Stimulated activated naive CD4-positive, alpha-beta T cell (primary cell): ENCODE results near the gene PRKCA.
"Not testable (repeated sequence)": the region's sequence is repeated elsewhere in the genome, so short reads cannot be mapped to it uniquely, and the experiment has no call there.

ENCODE experiments used
- DNase-seq, 6 experiments: peaks; one replicate each; lab custom pipeline; 2025; lab: John Stamatoyannopoulos, UW

PRKCA gene

DNA sequence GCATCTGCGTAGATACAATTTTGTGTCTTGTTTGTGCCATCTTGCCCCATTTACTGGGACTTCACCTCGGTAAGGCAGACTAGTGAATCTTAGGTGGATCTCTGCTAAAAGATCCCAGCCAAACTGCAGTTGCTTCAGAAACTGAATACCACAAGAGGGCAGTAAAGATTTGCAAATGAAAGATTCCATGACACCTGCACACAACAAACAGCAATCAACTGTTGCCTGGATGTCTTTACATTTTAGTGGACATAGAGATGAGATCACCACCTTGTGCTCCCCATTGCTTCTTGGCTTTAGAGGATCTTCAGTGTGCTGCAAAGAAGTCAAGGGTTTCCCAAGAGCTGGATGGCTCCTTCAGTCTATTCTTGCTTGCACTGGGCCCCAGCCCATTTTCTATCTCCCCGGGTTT, 413.3 kb downstream of the PRKCA start:
- peak in 3 of 6 experiments; percentile 22 to 38 (median 27) for DNase-seq

DNA sequence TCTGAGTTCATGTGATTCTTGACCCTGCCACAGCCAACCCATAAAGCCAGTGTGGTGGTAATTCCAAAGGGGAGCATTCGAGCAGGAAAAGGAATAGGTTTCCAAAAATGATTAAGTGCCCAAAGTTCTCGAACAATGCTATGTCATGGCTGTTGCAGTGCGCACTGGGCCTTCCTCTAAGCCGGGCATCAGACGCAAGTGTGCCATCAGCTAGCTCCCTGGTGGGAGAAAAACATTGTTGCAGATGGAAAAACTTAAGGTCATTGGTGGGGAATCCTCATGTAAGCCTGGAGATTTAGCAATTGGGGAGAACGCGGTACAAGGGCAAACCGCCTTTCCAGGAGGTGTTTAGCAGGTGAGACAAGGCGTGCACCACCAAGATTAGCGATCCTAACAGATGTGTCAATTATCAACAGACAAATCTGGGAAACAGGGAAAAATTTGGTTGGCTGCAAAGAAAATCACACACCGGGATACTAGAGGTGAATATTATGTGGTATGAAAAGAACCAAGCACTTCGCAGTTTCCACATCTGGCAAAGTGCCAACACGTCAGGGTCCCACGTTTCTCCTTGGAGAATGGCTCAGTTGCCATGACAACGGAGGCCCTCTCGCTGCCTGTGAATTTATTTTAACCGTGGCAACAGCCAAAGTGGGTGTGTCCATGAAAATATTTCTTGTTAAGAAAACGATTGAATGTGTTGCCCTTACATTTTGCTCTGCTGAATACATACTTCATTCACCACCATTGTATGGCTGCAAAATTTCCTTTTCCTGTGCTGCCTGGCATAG, 414.0 kb downstream of the PRKCA start:
- no peak for DNase-seq

DNA sequence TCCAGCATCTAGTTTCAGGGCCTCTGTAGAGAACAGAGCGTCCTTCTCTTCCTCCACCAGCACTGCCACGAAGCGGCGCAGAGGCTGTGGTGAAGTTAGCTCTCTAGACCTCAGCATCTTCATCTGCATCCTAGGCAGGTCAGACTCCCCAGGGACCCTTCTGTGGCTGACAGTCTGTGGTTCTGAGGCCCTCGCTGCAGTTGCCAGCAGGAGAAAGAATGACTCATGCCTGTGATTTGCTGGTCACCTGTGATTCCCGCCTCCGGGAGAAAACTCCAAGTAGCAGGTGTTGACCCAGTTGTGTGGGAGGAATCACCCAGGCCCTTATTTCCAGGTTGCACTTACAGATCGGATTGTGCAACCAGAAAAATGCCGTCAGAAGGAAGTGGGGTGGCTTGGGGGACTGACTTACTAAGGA, 415.2 kb downstream of the PRKCA start:
- DNase-seq: no peak

DNA sequence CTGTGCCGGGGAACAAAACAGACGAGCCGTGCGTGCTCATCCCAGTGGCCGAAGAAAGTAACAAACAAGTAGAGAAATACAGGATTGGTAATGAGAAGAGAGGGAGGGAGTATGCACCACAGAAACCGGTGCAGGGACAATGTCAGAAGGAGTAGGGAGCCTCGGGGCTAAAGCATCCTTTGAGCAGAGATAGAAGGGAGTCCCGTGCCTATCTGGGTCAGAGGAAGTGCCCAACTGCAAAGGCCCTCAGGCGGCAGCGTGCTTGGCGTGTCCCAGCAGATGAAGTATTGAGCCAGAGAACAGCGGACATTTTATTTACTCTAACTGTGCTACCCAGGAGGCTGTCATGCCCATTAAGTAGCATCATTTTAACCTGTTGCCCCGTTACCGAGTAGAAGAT, 417.6 kb downstream of the PRKCA start:
- no peak for DNase-seq

DNA sequence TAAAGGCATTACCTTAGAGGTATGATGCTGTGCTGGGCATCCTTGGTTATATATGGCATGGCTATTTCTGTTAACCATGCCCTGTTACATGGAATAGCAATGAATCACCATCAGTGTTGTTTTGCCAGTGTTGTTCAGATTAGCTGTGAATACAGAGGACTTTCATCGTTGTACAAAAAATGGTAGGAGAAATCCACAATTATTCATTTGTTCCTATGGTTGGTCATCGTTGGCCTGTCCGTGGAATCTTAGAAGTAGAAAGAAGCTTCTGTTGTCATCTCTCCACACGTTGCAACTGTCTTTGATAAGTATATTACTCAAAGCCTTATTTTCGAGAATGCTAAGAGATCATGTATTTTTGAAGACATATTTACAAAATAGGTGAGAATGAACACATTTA, 418.2 kb downstream of the PRKCA start:
- DNase-seq: no peak

DNA sequence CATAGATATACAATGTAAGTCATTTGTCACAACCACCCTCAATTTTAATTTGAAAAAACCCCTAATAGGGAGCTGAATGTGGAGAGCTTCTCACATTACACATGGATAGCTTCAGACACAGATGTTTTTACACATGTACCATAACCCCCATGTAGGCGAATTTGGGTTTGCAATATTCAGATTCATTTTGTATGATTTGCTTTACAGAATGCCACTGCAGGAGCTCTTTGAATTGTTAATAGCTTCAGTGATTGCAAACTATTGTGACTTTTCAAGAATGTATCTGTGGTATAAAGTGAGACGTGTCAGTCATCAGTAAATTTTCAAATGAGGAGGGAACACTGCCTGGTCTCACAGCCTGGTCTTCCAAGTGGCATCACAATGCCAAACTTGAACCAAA, 419.9 kb downstream of the PRKCA start:
- DNase-seq: no peak

DNA sequence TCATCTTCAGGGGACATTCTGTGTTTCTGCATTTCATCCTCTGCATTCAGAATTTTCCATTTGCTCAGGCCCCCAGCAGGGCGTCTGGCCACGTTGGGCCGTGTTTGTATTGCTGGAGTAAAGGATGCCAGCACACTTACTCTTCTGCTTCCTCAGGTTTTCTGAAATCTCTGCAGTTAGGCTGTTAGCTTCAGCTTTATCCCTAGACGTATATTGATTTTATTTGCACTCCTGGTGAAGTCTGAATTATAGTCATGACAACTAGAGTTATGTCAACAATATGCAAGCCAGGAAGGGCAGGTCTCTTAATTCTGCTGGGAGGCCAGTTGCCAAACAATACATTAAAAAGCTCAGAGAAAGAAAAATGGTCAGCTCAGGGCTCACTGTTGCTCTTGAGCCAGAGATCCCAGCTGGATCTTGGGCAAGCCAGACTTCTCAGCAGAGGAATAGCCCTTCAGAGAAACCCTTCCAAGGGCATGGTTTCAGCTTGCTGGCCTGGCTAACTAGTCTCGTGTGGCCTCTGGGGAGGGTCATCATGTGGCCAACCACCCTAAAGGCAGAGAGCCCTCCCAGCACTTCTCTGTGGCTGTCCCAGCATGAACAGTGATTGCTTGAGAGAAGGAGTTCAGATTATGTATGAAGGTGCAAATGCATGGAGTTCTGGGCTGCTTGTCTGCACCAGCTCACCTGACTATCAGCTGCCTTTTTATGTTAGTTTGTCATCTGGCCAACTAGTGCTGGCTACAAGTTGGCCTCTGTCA, 422.3 kb downstream of the PRKCA start:
- no peak for DNase-seq

DNA sequence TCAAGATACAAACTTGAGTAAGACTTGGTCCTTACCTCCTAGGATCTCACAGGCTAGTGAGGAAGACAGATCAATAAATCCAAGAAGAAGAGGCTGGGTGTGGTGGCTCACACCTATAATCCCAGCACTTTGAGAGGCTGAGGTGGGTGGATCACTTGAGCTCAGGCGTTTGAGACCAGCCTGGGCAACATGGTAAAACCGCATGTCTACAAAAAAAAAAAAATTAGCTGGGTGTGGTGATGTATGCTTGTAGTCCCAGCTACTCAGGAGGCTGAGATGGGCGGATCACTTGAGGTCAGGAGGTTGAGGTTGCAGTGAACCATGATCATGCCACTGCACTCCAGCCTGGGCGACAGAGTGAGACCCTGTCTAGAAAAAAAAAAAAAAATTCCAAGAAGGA, 423.0 kb downstream of the PRKCA start:
- not testable (repeated sequence) for DNase-seq

DNA sequence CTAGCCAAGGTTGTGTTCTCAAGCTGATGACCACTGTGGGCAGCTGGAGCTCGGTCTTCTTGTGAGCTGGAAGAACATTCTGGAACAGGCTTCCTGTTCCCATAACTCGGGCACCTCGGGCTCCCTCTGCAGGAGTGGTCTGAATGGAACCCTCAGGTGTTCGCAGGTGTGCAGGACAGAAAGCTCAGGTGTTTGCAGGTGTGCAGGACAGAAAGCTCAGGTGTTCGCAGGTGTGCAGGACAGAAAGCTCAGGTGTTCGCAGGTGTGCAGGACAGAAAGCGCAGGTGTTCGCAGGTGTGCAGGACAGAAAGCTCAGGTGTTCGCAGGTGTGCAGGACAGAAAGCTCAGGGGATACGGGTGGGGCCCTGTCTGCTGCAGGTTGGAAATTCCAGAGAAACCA, 423.5 kb downstream of the PRKCA start:
- DNase-seq: no peak

DNA sequence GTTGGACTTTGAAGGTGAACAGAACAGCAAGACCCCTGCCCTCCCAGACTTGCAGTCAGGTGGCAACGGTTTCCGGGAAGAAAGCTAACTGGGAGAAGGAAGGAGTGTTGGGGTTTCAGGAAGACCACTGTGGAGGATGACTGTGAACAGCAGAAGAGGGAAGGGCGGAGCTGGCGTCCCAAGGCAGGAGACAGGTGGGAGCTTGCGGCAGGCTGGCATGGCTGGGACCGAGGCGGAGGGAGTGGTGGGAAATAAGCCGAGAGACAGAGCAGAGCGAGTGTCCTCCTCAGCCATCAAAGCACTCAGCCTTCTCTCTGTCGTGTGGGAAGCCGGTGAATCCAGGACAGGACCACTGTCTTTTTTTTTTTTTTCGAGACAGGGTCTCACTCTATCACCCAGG, 424.0 kb downstream of the PRKCA start:
- DNase-seq: no peak

DNA sequence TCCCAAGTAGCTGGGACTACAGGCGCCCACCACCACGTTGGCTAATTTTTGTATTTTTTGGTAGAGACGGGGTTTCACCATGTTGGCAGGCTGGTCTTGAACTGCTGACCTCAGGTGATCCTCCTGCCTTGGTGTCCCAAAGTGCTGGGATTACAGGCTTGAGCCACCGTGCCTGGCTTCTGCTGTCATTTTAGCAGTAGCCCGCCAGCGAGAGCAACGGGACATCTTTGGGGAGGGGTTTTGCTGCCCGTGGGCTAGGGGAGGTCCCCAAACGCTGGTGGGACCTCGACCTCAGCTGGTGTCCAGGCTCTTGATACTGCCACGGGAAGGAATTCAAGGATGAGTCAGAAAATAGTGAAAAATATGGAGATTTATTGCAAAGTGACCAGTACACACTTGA, 424.4 kb downstream of the PRKCA start:
- no peak for DNase-seq

DNA sequence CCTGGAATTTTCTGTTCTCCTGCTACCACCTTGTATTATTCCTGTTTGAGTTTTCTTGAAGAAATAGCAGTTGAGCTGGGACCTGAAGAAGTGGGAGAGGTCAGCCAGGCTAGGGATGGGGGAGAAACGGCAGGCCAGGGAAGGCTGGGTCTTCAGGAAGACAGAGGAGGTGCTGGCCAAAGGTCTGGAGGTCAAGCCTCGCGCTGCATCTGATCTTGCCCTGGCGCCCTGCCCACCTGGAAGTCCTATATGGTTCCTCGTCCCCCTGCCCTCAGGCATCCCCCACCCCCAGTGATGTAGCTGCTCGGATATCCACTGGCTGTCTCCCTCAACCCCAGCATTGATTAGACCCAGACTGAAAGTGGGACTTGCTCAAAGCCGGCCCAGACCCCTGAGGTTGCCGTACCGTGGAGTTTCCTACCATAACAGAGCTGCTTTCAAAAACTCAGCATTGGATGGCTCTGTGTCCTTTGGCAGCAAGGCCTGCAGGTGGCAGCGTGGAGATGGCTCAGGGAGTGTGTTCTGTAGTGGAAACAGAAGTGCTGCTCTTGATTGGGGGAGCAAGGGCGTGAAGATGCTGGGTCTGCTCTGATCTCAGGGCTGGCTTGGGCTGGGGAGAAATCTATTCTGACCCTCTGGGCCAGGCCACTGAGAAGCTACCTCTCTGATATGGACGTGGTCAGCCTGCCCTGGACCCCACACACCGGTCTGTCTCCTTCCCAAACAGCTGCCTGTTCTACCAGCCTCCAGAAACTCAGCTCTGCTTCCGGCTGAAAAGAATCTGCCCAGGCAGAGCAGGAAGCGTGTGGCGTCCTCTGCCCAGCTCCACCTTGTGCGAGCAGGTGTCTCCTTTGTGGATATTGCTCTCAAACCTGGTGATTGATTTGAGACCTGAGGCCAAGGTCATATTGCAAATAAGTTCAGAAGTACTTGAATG, 425.5 kb downstream of the PRKCA start:
- DNase-seq: peak in 2 of 6 experiments; percentile 7 to 8

DNA sequence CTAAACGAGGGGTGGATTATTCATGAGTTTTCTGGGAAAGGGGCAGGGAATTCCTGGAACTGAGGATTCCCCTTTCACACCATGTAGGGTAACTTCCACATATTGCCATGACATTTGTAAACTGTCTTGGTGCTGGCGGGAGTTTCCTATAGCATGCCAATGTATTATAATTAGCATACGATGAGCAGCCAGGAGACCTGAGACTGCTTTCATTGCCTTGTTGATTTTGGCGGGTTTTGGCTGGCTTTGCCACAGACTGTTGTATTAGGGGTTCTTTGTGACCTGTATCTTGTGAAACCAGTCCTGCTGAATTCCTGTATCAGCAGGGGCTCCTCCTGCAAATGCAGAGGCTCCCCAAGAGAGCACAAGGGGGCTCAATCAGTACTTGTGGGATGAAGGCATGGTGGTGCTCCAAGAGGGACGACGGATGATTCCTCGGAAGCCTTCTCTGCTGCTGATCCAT, 428.1 kb downstream of the PRKCA start:
- no peak for DNase-seq

DNA sequence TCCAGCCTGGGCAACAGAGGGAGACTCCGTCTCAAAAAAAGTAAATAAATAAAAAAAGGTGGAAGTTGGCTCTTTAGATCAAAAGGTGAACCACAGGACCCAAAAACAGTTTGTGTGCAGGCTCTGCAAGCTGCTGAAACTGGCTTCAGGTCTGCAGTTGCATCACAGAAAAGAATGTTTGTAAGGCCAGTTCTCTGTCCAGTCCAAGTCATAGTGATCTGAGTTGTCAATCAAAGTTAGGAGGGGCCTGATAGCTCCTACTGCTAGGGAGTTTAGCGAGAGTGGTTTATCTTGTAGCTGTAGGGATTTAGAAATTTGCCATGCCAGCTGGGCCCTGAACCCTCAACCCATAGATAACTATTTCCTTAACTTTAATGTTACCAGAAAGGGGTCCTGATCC, 431.3 kb downstream of the PRKCA start:
- DNase-seq: no peak

DNA sequence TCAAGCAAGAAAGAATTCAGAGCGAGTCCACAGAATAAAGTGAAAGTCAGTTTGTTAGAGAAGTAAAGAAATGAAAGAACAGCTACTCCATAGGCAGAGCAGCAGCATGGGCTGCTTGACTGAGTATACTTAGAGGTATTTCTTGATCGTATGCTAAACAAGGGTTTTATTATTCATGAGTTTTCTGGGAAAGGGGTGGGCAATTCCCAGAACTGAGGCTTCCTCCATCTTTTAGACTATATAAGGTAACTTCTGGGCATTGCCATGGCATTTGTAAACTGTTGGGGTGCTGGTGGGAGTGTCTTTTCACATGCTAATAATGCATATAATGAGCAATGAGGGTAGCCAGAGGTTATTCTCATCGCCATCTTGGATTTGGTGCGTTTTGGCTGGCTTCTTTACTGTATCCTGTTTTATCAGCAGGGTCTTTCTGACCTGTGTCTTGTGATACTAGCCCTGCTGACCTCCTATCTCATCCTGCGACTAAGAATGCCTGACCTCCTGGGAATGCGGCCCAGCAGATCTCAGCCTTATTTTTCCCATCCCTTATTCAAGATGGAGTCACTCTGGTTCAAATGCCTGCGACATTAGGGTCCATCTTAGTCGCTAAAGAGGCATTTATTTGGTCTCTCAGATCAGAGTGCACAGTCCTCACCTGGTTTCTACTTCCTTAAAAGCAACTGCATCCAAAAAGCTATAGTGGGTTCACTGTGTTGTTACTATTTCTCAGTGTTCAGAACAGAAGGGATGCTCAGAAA, 432.0 kb downstream of the PRKCA start:
- no peak for DNase-seq

DNA sequence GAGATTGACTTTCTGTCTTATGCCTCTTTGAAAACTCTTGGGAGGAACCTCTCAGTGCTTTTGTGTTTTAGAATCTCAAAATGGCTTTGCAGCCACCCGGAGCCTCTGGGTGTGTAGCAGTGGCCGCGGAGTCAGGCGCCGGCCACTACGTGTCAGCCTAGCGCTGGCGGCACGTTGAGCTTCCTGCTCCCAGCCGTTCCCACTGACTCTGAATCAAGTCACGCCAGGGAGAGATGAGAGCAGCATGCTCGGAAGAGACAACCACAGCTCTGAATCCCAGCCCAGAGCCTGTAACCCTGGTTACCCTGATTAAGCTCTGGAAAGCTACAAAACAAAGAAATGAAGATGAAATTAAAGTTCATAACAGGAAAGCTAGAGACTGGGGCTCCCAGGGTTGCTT, 435.1 kb downstream of the PRKCA start:
- no peak for DNase-seq

DNA sequence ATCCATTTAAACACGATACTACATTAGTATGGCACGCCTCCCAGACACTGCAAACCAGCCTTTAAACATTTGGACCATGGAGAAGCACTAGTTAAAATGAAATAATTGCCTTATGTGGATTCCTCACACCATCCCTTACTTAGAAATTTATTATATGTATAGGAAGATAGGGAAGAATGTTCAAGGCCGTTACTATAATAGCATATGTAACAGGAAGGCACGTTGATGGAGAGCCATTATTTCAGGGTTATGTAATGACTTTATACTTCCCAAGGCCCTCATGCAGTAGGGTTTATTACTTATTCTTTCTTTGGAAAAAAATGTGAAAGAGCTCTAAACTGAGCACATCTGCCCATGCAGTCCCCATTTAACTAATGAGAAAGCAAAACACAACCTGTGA, 435.9 kb downstream of the PRKCA start:
- no peak for DNase-seq

DNA sequence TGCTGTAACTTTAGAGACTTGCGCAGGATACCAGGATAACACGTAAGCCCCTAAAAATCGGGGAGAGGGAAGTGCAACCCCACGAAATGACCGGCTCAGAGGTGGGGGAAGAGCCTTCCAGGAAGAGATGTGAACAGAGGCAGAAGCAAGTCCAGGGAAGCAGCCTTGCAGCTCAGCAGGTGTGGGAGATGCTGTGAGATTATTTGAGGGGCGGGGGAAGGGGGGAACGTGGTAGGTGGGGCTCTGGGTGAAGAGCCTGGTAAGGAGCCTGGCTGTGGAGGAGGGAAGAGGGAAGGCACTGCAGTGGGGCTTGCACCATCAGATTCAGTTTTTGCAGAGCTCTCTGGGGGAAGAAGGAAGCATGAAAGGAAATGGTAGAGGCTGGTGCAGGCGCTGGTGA, 437.1 kb downstream of the PRKCA start:
- no peak for DNase-seq

DNA sequence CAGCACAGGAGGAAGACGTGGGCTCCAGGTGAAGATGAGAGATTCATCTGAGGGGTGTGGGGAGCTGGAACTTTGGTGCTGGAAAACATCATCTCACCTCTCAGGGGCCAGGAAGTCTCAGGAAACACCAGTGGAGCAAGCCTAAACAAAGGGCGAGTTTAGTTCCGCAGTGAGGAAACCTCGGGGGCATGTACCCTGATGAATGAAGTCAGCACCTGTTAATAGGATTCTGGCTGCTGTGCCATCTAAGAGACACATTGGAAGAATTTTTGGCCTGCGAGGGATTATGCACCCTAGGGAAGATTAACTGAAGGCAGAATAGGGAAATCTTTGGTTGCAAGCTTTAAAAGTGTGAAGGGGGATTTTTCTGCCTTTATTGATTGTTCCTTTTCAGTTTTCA, 437.8 kb downstream of the PRKCA start:
- no peak for DNase-seq

DNA sequence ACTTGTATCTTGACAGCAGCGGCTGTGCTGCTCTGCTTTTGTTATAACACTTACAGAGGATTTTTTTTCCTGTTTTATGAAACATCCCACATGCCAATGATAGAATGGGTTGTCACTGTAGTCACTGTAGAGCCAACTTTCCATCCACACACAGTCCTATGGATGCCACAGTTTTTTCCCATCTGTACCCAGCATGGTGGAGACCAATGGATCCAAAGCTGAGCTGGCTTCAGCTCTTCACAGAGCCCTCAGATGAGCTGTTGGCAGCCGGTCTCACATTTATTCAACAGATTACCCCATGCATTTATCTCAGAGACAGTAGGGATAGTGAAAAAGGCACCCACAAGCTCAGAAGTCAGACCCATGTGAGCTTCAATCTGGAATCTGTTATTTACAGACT, 441.1 kb downstream of the PRKCA start:
- no peak for DNase-seq

DNA sequence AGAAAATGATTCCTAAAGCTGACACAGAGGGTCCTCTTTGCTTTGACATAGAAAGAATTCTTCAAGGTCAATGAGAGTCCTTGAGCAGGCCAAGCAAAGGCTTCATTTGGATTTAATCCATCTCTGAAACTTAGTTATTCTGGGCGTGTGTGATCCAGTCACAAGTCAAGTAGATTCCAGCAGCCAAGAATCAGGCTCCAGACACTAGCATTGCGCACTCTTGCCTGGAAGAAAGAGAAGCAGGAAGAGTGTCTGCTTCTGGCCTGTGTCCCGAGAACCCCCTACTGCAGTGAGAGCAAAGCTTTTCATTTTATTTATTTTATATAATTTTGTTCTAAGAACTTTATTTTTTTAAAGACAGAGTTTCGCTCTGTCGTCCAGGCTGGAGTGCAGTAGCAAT, 444.3 kb downstream of the PRKCA start:
- DNase-seq: no peak
